Neural cell (in vitro differentiated cells): ENCODE results near the gene AOAH. TPM values are rescaled to one million over a fixed set of nuclear protein-coding genes. Genes with fewer than 3 reads are reported as not detected.

Experiments
- H2AFZ ChIP-seq: fragments of 200-600, 300-800 bp; sonication (generic), shearing (Covaris generic); 2 replicates; pipeline ENCODE4 v1.6.0; 2014; ENCODE audit warnings: low read depth, mild to moderate bottlenecking, antibody characterized with exemption, low read length, moderate library complexity
- H3F3A ChIP-seq: fragments of 200-600 bp; shearing (Covaris generic); 2 replicates; pipeline ENCODE4 v1.6.1; 2016; ENCODE audit warnings: mild to moderate bottlenecking, moderate library complexity, mixed read lengths, antibody characterized with exemption, low read length; ENCODE audit not compliant: insufficient read depth, poor library complexity, severe bottlenecking
- H3K27ac ChIP-seq: fragments of 200-600, 300-800 bp; sonication (generic), shearing (Covaris generic); 2 replicates; pipeline ENCODE4 v1.5.1; 2014; ENCODE audit warnings: mild to moderate bottlenecking, low read length, moderate library complexity
- H3K27me3 ChIP-seq: fragments of 300-800, 200-600 bp; sonication (generic), shearing (Covaris generic); 2 replicates; pipeline ENCODE4 v1.6.0; 2014; ENCODE audit warnings: mild to moderate bottlenecking, low read depth, low read length, moderate library complexity; ENCODE audit not compliant: insufficient read depth
- H3K36me3 ChIP-seq: fragments of 300-800, 200-600 bp; sonication (generic), shearing (Covaris generic); 2 replicates; pipeline ENCODE4 v1.5.1; 2014; ENCODE audit warnings: mild to moderate bottlenecking, antibody characterized with exemption, low read length, moderate library complexity; ENCODE audit not compliant: insufficient read depth
- H3K4me2 ChIP-seq: fragments of 300-800, 200-600 bp; sonication (generic), shearing (Covaris generic); 2 replicates; pipeline ENCODE4 v1.6.0; 2014; ENCODE audit warnings: mild to moderate bottlenecking, low read length
- H3K4me3 ChIP-seq: fragments of 300-800, 200-600 bp; sonication (generic), shearing (Covaris generic); 2 replicates; pipeline ENCODE4 v1.5.1; 2014; ENCODE audit warnings: mild to moderate bottlenecking, low read length, moderate library complexity
- H3K79me2 ChIP-seq: fragments of 200-600 bp; shearing (Covaris generic); replicated peaks from 2 replicates; pipeline ENCODE4 v1.6.0; 2014; ENCODE audit warnings: mild to moderate bottlenecking, low read length, moderate library complexity; ENCODE audit not compliant: insufficient read depth
- H3K9ac ChIP-seq: fragments of 300-800, 200-600 bp; sonication (generic), shearing (Covaris generic); 2 replicates; pipeline ENCODE4 v1.6.1; 2016; ENCODE audit warnings: mild to moderate bottlenecking, low read length, mixed read lengths
- H3K9me2 ChIP-seq: fragments of 200-600 bp; shearing (Covaris generic); 2 replicates; pipeline ENCODE4 v1.6.1; 2016; ENCODE audit warnings: mild to moderate bottlenecking, low read length, mixed read lengths; ENCODE audit not compliant: insufficient read depth
- H3K9me3 ChIP-seq: fragments of 200-600, 300-800 bp; sonication (generic), shearing (Covaris generic); 2 replicates; pipeline ENCODE4 v1.6.1; 2016; ENCODE audit warnings: mild to moderate bottlenecking, mixed run types, low read length, moderate library complexity, mixed read lengths
- H4K20me1 ChIP-seq: fragments of 200-600 bp; shearing (Covaris generic); 2 replicates; pipeline ENCODE4 v1.6.1; 2016; ENCODE audit warnings: mild to moderate bottlenecking, mixed run types; ENCODE audit not compliant: insufficient read depth
- CTCF ChIP-seq: fragments of 450-650 bp; IDR thresholded peaks from 2 replicates; pipeline ENCODE4 v1.5.1; 2014; ENCODE audit warnings: antibody characterized with exemption, mild to moderate bottlenecking, moderate library complexity; ENCODE audit not compliant: poor library complexity, severe bottlenecking
- EP300 ChIP-seq: fragments of 450-650 bp; conservative IDR thresholded peaks from 2 replicates; pipeline ENCODE4 v1.6.1; 2014; ENCODE audit warnings: antibody characterized with exemption, mild to moderate bottlenecking, moderate library complexity; ENCODE audit not compliant: poor library complexity, severe bottlenecking
- EZH2 ChIP-seq: fragments of 200-600, 300-800 bp; shearing (Covaris generic), sonication (generic); IDR thresholded peaks from 2 replicates; pipeline ENCODE4 v1.6.1; 2014; ENCODE audit warnings: antibody characterized with exemption, low read length, borderline replicate concordance, mild to moderate bottlenecking; ENCODE audit not compliant: insufficient read depth, poor library complexity, severe bottlenecking
- MXI1 ChIP-seq: fragments of 450-650 bp; conservative IDR thresholded peaks from 2 replicates; pipeline ENCODE4 v1.6.1; 2014; ENCODE audit warnings: antibody characterized with exemption, mild to moderate bottlenecking; ENCODE audit not compliant: poor library complexity, severe bottlenecking
- POLR2AphosphoS5 ChIP-seq: IDR thresholded peaks from 2 replicates; pipeline ENCODE4 v1.6.1; 2012
- RAD21 ChIP-seq: fragments of 450-650 bp; conservative IDR thresholded peaks from 2 replicates; pipeline ENCODE4 v1.6.1; 2014; ENCODE audit warnings: antibody characterized with exemption, mild to moderate bottlenecking, moderate library complexity
- REST ChIP-seq: IDR thresholded peaks from 2 replicates; pipeline ENCODE4 v1.6.1; 2012; ENCODE audit warnings: borderline replicate concordance
- SMC3 ChIP-seq: fragments of 450-650 bp; conservative IDR thresholded peaks from 2 replicates; pipeline ENCODE4 v1.6.1; 2014; ENCODE audit warnings: antibody characterized with exemption, mild to moderate bottlenecking, moderate library complexity; ENCODE audit not compliant: poor library complexity
- TAF1 ChIP-seq: IDR thresholded peaks from 2 replicates; pipeline ENCODE4 v1.6.1; 2012; ENCODE audit warnings: low read depth
- polyA plus RNA-seq: library from polyadenylated mRNA; depleted of rRNA; stranded (reverse); fragments of >200 nt; gene quantifications from 2 replicates; pipeline ENCODE4 v1.2.3, GENCODE V29; 2014

AOAH gene
- polyA plus RNA-seq, 1 donor from 2014 or later: 4.3 TPM

GRCh38 chr7:36475011-36475342, 249.3 kb downstream of the AOAH start:
- Histone ChIP-seq H3K27me3 (no peaks in the 10 kb centered on the region), H3F3A (no peaks in the 10 kb centered on the region), H3K4me3 (no peak overlapping the region), H2AFZ (no peak overlapping the region), H4K20me1 (no peaks in the 10 kb centered on the region), H3K4me2 (no peak overlapping the region), H3K79me2 (no peaks in the 10 kb centered on the region), H3K9ac (no peak overlapping the region), H3K36me3 (no peaks in the 10 kb centered on the region), H3K27ac (no peak overlapping the region), H3K9me2 (no peaks in the 10 kb centered on the region), H3K9me3 (no peaks in the 10 kb centered on the region)
- TF ChIP-seq RAD21: no peak
- TF ChIP-seq REST: no peak
- TF ChIP-seq MXI1: no peak
- no peak for TF ChIP-seq EP300

- no peak overlapping the region for H2AFZ ChIP-seq
- H3K9me2 ChIP-seq: no peaks in the 10 kb centered on the region
- H3K9ac ChIP-seq: no peak overlapping the region
- H3F3A ChIP-seq: no peaks in the 10 kb centered on the region
- no peak overlapping the region for H3K4me3 ChIP-seq
- H4K20me1 ChIP-seq: no peaks in the 10 kb centered on the region
- H3K27me3 ChIP-seq: no peaks in the 10 kb centered on the region
- H3K27ac ChIP-seq: no peak overlapping the region
- no peaks in the 10 kb centered on the region for H3K79me2 ChIP-seq
- H3K36me3 ChIP-seq: no peaks in the 10 kb centered on the region
- TF ChIP-seq EP300 (no peak), SMC3 (no peak), MXI1 (no peak), EZH2 (no peak), RAD21 (no peak), TAF1 (no peak), REST (no peak), POLR2AphosphoS5 (no peak), CTCF (no peak)
- no peak overlapping the region for H3K4me2 ChIP-seq
- no peaks in the 10 kb centered on the region for H3K9me3 ChIP-seq
Observed at GRCh38 chr7:36474283-36475010, 249.8 kb downstream of the AOAH start.
